Measurements from ENCODE around the gene SFRP2. TPM values are rescaled to one million over a fixed set of nuclear protein-coding genes. Genes with fewer than 3 reads are reported as not detected.

SFRP2 gene
- total RNA-seq = 197 and 203 TPM in 2 replicates
- long read RNA-seq, transcript SFRP2-201 (3 exons, 2,032 nt) = major isoform, 123 of 133 reads
- long read RNA-seq, partial matches to known transcripts = 9 of 133 reads
- long read RNA-seq, other reads (novel, unspliced or antisense) = 1 of 133 reads

- Mint-ChIP-seq H3K9me3 (no peaks in the 10 kb centered on the region), H3K27ac (ENCODE audit: unreplicated experiment) (peak within 1 kb of the TSS; percentile 99), H3K36me3 (ENCODE audit: low read depth) (peaks cover 14% of the 10 kb centered on the region), H3K4me1 (peaks cover 78% of the 10 kb centered on the region), H3K27me3 (ENCODE audit: low read depth) (peaks cover 28% of the 10 kb centered on the region), H3K4me3 (peak within 1 kb of the TSS; percentile 97)
- no peak for TF ChIP-seq CTCF (conservative IDR thresholded peaks at IDR 0.05)
- peak; percentile 68 for DNase-seq (ENCODE audit: low read depth, low spot score)
Measured at GRCh38 chr4:153788413-153789276, at the start of gene SFRP2. SFRP2 (minus strand) TSS chr4:153789083; CDS start chr4:153788835, 248 bp downstream.

- Mint-ChIP-seq H3K4me3 (no peak overlapping the region), H3K36me3 (ENCODE audit: low read depth) (peaks cover 16% of the 10 kb centered on the region), H3K9me3 (no peaks in the 10 kb centered on the region), H3K27me3 (ENCODE audit: low read depth) (no peaks in the 10 kb centered on the region), H3K27ac (ENCODE audit: unreplicated experiment) (no peak overlapping the region), H3K4me1 (no peaks in the 10 kb centered on the region)
- TF ChIP-seq CTCF (conservative IDR thresholded peaks at IDR 0.05) = no peak
- DNase-seq (ENCODE audit: low read depth, low spot score) = no peak
Measured at GRCh38 chr4:153838564-153838963, 49.7 kb upstream of the SFRP2 start.

- Mint-ChIP-seq H3K9me3 (no peaks in the 10 kb centered on the region), H3K4me3 (no peak overlapping the region), H3K27me3 (ENCODE audit: low read depth) (no peaks in the 10 kb centered on the region), H3K27ac (ENCODE audit: unreplicated experiment) (no peak overlapping the region), H3K36me3 (ENCODE audit: low read depth) (peaks cover 8% of the 10 kb centered on the region), H3K4me1 (peaks cover 9% of the 10 kb centered on the region)
- TF ChIP-seq CTCF (conservative IDR thresholded peaks at IDR 0.05) = no peak
- DNase-seq (ENCODE audit: low read depth, low spot score) = no peak
Measured at GRCh38 chr4:153834901-153835300, 46.0 kb upstream of the SFRP2 start.

- Mint-ChIP-seq H3K27me3 (ENCODE audit: low read depth) (no peaks in the 10 kb centered on the region), H3K36me3 (ENCODE audit: low read depth) (peaks cover 17% of the 10 kb centered on the region), H3K4me1 (peaks cover 16% of the 10 kb centered on the region), H3K9me3 (no peaks in the 10 kb centered on the region), H3K27ac (ENCODE audit: unreplicated experiment) (no peak overlapping the region), H3K4me3 (no peak overlapping the region)
- no peak for TF ChIP-seq CTCF (conservative IDR thresholded peaks at IDR 0.05)
- DNase-seq (ENCODE audit: low read depth, low spot score) = no peak
Measured at GRCh38 chr4:153832720-153833287, 43.9 kb upstream of the SFRP2 start.

- Mint-ChIP-seq H3K9me3 (no peaks in the 10 kb centered on the region), H3K27me3 (ENCODE audit: low read depth) (no peaks in the 10 kb centered on the region), H3K4me3 (no peak overlapping the region), H3K4me1 (peaks cover 16% of the 10 kb centered on the region), H3K36me3 (ENCODE audit: low read depth) (peaks cover 17% of the 10 kb centered on the region), H3K27ac (ENCODE audit: unreplicated experiment) (no peak overlapping the region)
- DNase-seq (ENCODE audit: low read depth, low spot score) = no peak
- TF ChIP-seq CTCF (conservative IDR thresholded peaks at IDR 0.05) = no peak
Measured at GRCh38 chr4:153832054-153832453, 43.2 kb upstream of the SFRP2 start.
